Keratinocyte (primary cell): Measurements from ENCODE around the gene RIMS1. TPM values are rescaled to one million over a fixed set of nuclear protein-coding genes. Genes with fewer than 3 reads are reported as not detected.
A peak's percentile ranks its signal among the peaks of the same experiment; 100 is the strongest.

ENCODE experiments used
- DNase-seq: peaks from one replicate; pipeline ENCODE4 v3.0.0-alpha.2; 2011; ENCODE audit warnings: low read depth, missing footprints, low spot score
- FAIRE-seq: peaks from 2 replicates; lab custom pipeline; 2011; peaks lifted over from hg19 to GRCh38; lab: Jason Lieb, UNC
- H2AFZ ChIP-seq: 2 replicates; pipeline ENCODE4 v1.6.0; 2012; ENCODE audit warnings: low read length, control low read depth, inconsistent platforms; ENCODE audit not compliant: control insufficient read depth
- H3K27ac ChIP-seq: 2 replicates; pipeline ENCODE4 v1.5.1; 2011; ENCODE audit warnings: low read length; ENCODE audit not compliant: control insufficient read depth, insufficient read depth
- H3K27me3 ChIP-seq: 3 replicates; pipeline ENCODE4 v1.6.0; 2011; ENCODE audit warnings: low read length; ENCODE audit not compliant: control insufficient read depth, insufficient read depth; ENCODE audit errors: extremely low read depth
- H3K36me3 ChIP-seq, 2 experiments: 2 replicates in 1 of 2; 3 replicates in 1 of 2; pipeline ENCODE4 v1.5.1; 2011; ENCODE audit warnings: low read length in 2 of 2, mild to moderate bottlenecking in 1 of 2; ENCODE audit not compliant: control insufficient read depth in 2 of 2, insufficient read depth in 2 of 2; ENCODE audit errors: extremely low read depth in 1 of 2
- H3K4me1 ChIP-seq: 3 replicates; pipeline ENCODE4 v1.5.1; 2011; ENCODE audit warnings: low read length; ENCODE audit not compliant: control insufficient read depth, insufficient read depth; ENCODE audit errors: extremely low read depth
- H3K4me2 ChIP-seq: 3 replicates; pipeline ENCODE4 v1.6.0; 2011; ENCODE audit warnings: low read depth, low read length; ENCODE audit not compliant: control insufficient read depth, insufficient read depth; ENCODE audit errors: extremely low read depth
- H3K4me3 ChIP-seq, 3 experiments: fragments of 200-600 bp in 1 of 3; sonication (generic) in 1 of 3; 2 replicates in 2 of 3; 3 replicates in 1 of 3; pipeline ENCODE4 v1.5.1; 2011 to 2016; ENCODE audit warnings: low read length in 3 of 3, mild to moderate bottlenecking in 3 of 3, control low read depth in 2 of 3, inconsistent platforms in 1 of 3, low read depth in 1 of 3, mixed read lengths in 1 of 3, mixed run types in 1 of 3, moderate library complexity in 1 of 3; ENCODE audit not compliant: control insufficient read depth in 2 of 3, insufficient read depth in 2 of 3; ENCODE audit errors: extremely low read depth in 1 of 3
- H3K79me2 ChIP-seq: 2 replicates; pipeline ENCODE4 v1.6.0; 2012; ENCODE audit warnings: low read length; ENCODE audit not compliant: control insufficient read depth, insufficient read depth
- H3K9ac ChIP-seq: 3 replicates; pipeline ENCODE4 v1.6.0; 2011; ENCODE audit warnings: low read length; ENCODE audit not compliant: control insufficient read depth, insufficient read depth; ENCODE audit errors: extremely low read depth
- H3K9me1 ChIP-seq: 3 replicates; pipeline ENCODE4 v1.6.0; 2011; ENCODE audit warnings: low read length; ENCODE audit not compliant: control insufficient read depth, insufficient read depth; ENCODE audit errors: extremely low read depth
- H3K9me3 ChIP-seq: 2 replicates; pipeline ENCODE4 v1.5.1; 2012; ENCODE audit warnings: low read depth, low read length; ENCODE audit not compliant: control insufficient read depth
- H4K20me1 ChIP-seq: 3 replicates; pipeline ENCODE4 v1.6.0; 2011; ENCODE audit warnings: low read length; ENCODE audit not compliant: control insufficient read depth, insufficient read depth; ENCODE audit errors: extremely low read depth
- CTCF ChIP-seq, 3 experiments: IDR thresholded peaks in 1 of 3; conservative IDR thresholded peaks in 1 of 3; optimal IDR thresholded peaks in 1 of 3; 2 replicates in 2 of 3; 3 replicates in 1 of 3; pipeline versions ENCODE3 to v1.5.1; 2011; ENCODE audit warnings: low read length in 3 of 3, mild to moderate bottlenecking in 3 of 3, moderate library complexity in 2 of 3, control low read depth in 1 of 3, inconsistent platforms in 1 of 3; ENCODE audit not compliant: insufficient read depth in 2 of 3; ENCODE audit errors: extremely low read depth in 1 of 3
- EZH2 ChIP-seq: IDR thresholded peaks from one replicate; pipeline ENCODE4 v1.6.1; 2012; ENCODE audit warnings: inconsistent platforms, mild to moderate bottlenecking, low read length, moderate library complexity
- dilution Hi-C: fragments of 300-500 bp; cut with MboI; formaldehyde crosslinking; loops from one replicate; pipeline ENCODE4 v1.7.0; 2020; ENCODE audit warnings: low sequenced_read_pairs; ENCODE audit not compliant: extremely low pct_ligation_motif_present
- polyA plus RNA-seq, 5 experiments: library from polyadenylated mRNA; depleted of rRNA in 3 of 5; stranded (reverse) in 3 of 5; stranded (forward) in 1 of 5; unstranded in 1 of 5; fragments of >200 nt; gene quantifications; 1 replicate in 1 of 5; 2 replicates in 3 of 5; 3 replicates in 1 of 5; pipeline versions ENCODE4 v1.2.1 to v1.2.3, GENCODE V29; 2011 to 2012; ENCODE audit warnings: missing spikeins in 2 of 5, low read depth in 1 of 5, low replicate concordance in 1 of 5

RIMS1 gene
- polyA plus RNA-seq, 1 donor (not counting 4 experiments of a cell fraction or from before 2014, with no cell fraction given): not detected

GRCh38 chr6:72040111-72040510 lies 153.8 kb downstream of the RIMS1 start:
- dilution Hi-C loops: no loop called here
- H3K4me2 ChIP-seq: no peak overlapping the region
- H3K9ac ChIP-seq: no peak overlapping the region
- FAIRE-seq: no peak
- no peaks in the 10 kb centered on the region for H3K36me3 ChIP-seq
- no peak overlapping the region for H3K27ac ChIP-seq
- no peaks in the 10 kb centered on the region for H3K79me2 ChIP-seq
- no peak overlapping the region for H3K4me3 ChIP-seq
- H3K9me3 ChIP-seq: no peaks in the 10 kb centered on the region
- H4K20me1 ChIP-seq: no peaks in the 10 kb centered on the region
- H3K4me1 ChIP-seq: no peaks in the 10 kb centered on the region
- H3K27me3 ChIP-seq: no peaks in the 10 kb centered on the region
- no peaks in the 10 kb centered on the region for H3K9me1 ChIP-seq
- DNase-seq: no peak
- H2AFZ ChIP-seq: no peak overlapping the region
- TF ChIP-seq EZH2 (no peak), CTCF (optimal IDR thresholded peaks at IDR 0.05 in 1 of 3, IDR thresholded peaks at IDR 0.05 in 1 of 3, conservative IDR thresholded peaks at IDR 0.05 in 1 of 3; ENCODE audit: extremely low read depth in 1 of 3, insufficient read depth in 2 of 3, low read length in 3 of 3) (no peak)

GRCh38 chr6:72042088-72042487 lies 155.7 kb downstream of the RIMS1 start:
- Histone ChIP-seq H3K9me1 (no peaks in the 10 kb centered on the region), H3K36me3 (no peaks in the 10 kb centered on the region), H3K27ac (no peak overlapping the region), H3K27me3 (no peaks in the 10 kb centered on the region), H3K4me2 (no peak overlapping the region), H4K20me1 (no peaks in the 10 kb centered on the region), H2AFZ (no peak overlapping the region), H3K4me1 (no peaks in the 10 kb centered on the region), H3K9ac (no peak overlapping the region), H3K79me2 (no peaks in the 10 kb centered on the region), H3K9me3 (no peaks in the 10 kb centered on the region), H3K4me3 (no peak overlapping the region)
- FAIRE-seq (no peak), DNase-seq (no peak)
- TF ChIP-seq EZH2: no peak
- TF ChIP-seq CTCF (optimal IDR thresholded peaks at IDR 0.05 in 1 of 3, IDR thresholded peaks at IDR 0.05 in 1 of 3, conservative IDR thresholded peaks at IDR 0.05 in 1 of 3; ENCODE audit: extremely low read depth in 1 of 3, insufficient read depth in 2 of 3, low read length in 3 of 3): peak in 1 of 3 experiments; percentile 8
- dilution Hi-C loops: no loop called here
